Glutamatergic neuron (in vitro differentiated cells): Measurements from ENCODE around the gene FAN1. TPM values are rescaled to one million over a fixed set of nuclear protein-coding genes. Genes with fewer than 3 reads are reported as not detected.

Source experiments
- DNase-seq: peaks from one replicate; pipeline ENCODE4 v3.0.0; 2022
- H3K27ac Mint-ChIP-seq: one replicate; pipeline ENCODE4 v1.8.0; 2020; ENCODE audit warnings: mild to moderate bottlenecking, mixed read lengths, inconsistent platforms; ENCODE audit not compliant: unreplicated experiment
- H3K27me3 Mint-ChIP-seq: one replicate; pipeline ENCODE4 v1.8.0; 2020; ENCODE audit warnings: mild to moderate bottlenecking, moderate library complexity, mixed read lengths, inconsistent platforms; ENCODE audit not compliant: unreplicated experiment
- H3K36me3 Mint-ChIP-seq: one replicate; pipeline ENCODE4 v1.8.0; 2020; ENCODE audit warnings: mild to moderate bottlenecking, mixed read lengths, inconsistent platforms; ENCODE audit not compliant: unreplicated experiment
- H3K4me1 Mint-ChIP-seq: one replicate; pipeline ENCODE4 v1.8.0; 2020; ENCODE audit warnings: mild to moderate bottlenecking, low read depth, mixed read lengths, inconsistent platforms; ENCODE audit not compliant: unreplicated experiment
- H3K4me3 Mint-ChIP-seq: one replicate; pipeline ENCODE4 v1.8.0; 2020; ENCODE audit warnings: mild to moderate bottlenecking, mixed read lengths, inconsistent platforms; ENCODE audit not compliant: unreplicated experiment
- H3K9me3 Mint-ChIP-seq: one replicate; pipeline ENCODE4 v1.8.0; 2020; ENCODE audit warnings: mild to moderate bottlenecking, moderate library complexity, mixed read lengths, inconsistent platforms; ENCODE audit not compliant: unreplicated experiment
- CTCF ChIP-seq: fragments of 200-600 bp; sonication (generic); IDR thresholded peaks from one replicate; pipeline ENCODE4 v1.5.0; 2021; ENCODE audit not compliant: partially characterized antibody, unreplicated experiment
- long read RNA-seq: library from polyadenylated mRNA; unstranded; transcript quantifications from one replicate; pipeline ENCODE4 v2.0.0, GENCODE V29; 2020; ENCODE audit not compliant: unreplicated experiment
- total RNA-seq: library from RNA; stranded (reverse); fragmentation: NEBNext Ultra II Directional; extraction: Animal tissue kit (Norgen Biotek cat#: 25700); gene quantifications from one replicate; pipeline ENCODE4 v1.2.1, GENCODE V29; 2021; ENCODE audit not compliant: unreplicated experiment

Gene FAN1
- total RNA-seq: 22.9 TPM
- long read RNA-seq, partial matches to known transcripts: 0 of 5 reads
- long read RNA-seq, other reads (novel, unspliced or antisense): 2 of 5 reads

GRCh38 chr15:30903497-30904187 is at the start of gene FAN1:
FAN1 (plus strand) TSS chr15:30903915; CDS start chr15:30904664, 749 bp downstream.
- H3K36me3 Mint-ChIP-seq: no peaks in the 10 kb centered on the region
- peak; percentile 93 for DNase-seq
- H3K4me3 Mint-ChIP-seq: peak within 1 kb of the TSS; percentile 97
- peaks cover 6% of the 10 kb centered on the region for H3K9me3 Mint-ChIP-seq
- H3K4me1 Mint-ChIP-seq: peaks cover 1% of the 10 kb centered on the region
- peaks cover 5% of the 10 kb centered on the region for H3K27me3 Mint-ChIP-seq
- TF ChIP-seq CTCF: no peak
- H3K27ac Mint-ChIP-seq: peak within 1 kb of the TSS; percentile 95

- H3K4me1 Mint-ChIP-seq: no peaks in the 10 kb centered on the region
- TF ChIP-seq CTCF: peak; percentile 82
- no peaks in the 10 kb centered on the region for H3K36me3 Mint-ChIP-seq
- H3K27ac Mint-ChIP-seq: no peak overlapping the region
- peaks cover 2% of the 10 kb centered on the region for H3K9me3 Mint-ChIP-seq
- no peak for DNase-seq
- no peaks in the 10 kb centered on the region for H3K27me3 Mint-ChIP-seq
- H3K4me3 Mint-ChIP-seq: no peak overlapping the region
Measured at GRCh38 chr15:30859091-30859874, 44.4 kb upstream of the FAN1 start.

GRCh38 chr15:30865257-30865656 is 38.5 kb upstream of the FAN1 start:
- no peak overlapping the region for H3K27ac Mint-ChIP-seq
- H3K4me1 Mint-ChIP-seq: no peaks in the 10 kb centered on the region
- H3K9me3 Mint-ChIP-seq: no peaks in the 10 kb centered on the region
- no peak for DNase-seq
- TF ChIP-seq CTCF: no peak
- H3K27me3 Mint-ChIP-seq: no peaks in the 10 kb centered on the region
- H3K4me3 Mint-ChIP-seq: no peak overlapping the region
- no peaks in the 10 kb centered on the region for H3K36me3 Mint-ChIP-seq

- H3K9me3 Mint-ChIP-seq: no peaks in the 10 kb centered on the region
- no peaks in the 10 kb centered on the region for H3K36me3 Mint-ChIP-seq
- TF ChIP-seq CTCF: no peak
- H3K4me3 Mint-ChIP-seq: no peak overlapping the region
- no peak overlapping the region for H3K27ac Mint-ChIP-seq
- H3K4me1 Mint-ChIP-seq: no peaks in the 10 kb centered on the region
- H3K27me3 Mint-ChIP-seq: no peaks in the 10 kb centered on the region
- no peak for DNase-seq
Measured at GRCh38 chr15:30870681-30871080, 33.0 kb upstream of the FAN1 start.

GRCh38 chr15:30872341-30872748 is 31.4 kb upstream of the FAN1 start:
- DNase-seq: no peak
- Mint-ChIP-seq H3K27me3 (no peaks in the 10 kb centered on the region), H3K36me3 (no peaks in the 10 kb centered on the region), H3K4me3 (no peak overlapping the region), H3K9me3 (no peaks in the 10 kb centered on the region), H3K27ac (no peak overlapping the region), H3K4me1 (no peaks in the 10 kb centered on the region)
- no peak for TF ChIP-seq CTCF
